Thyroid gland (tissue), 4 donors: ENCODE results near the gene TSPAN9.

ENCODE experiments used
- POLR2A ChIP-seq, 2 donors: fragments of 450-650 bp; IDR thresholded peaks; one replicate each; pipeline ENCODE4 v1.6.1; 2017; ENCODE audit warnings: antibody characterized with exemption in 2 of 2, mild to moderate bottlenecking in 2 of 2, moderate library complexity in 1 of 2
- TF ChIP-seq, protein P1 (sequence below), 6 experiments: fragments of 200-600 bp in 3 of 6; fragments of 450-650 bp in 3 of 6; sonication (generic) in 3 of 6; IDR thresholded peaks; one replicate each; pipeline ENCODE4 v1.5.1; 2016 to 2019; ENCODE audit warnings: antibody characterized with exemption in 6 of 6, mild to moderate bottlenecking in 2 of 6, inconsistent platforms in 1 of 6, moderate library complexity in 1 of 6

GRCh38 chr12:3202734-3203446 lies 125.7 kb downstream of the TSPAN9 start:
- TF ChIP-seq, protein P1, sequence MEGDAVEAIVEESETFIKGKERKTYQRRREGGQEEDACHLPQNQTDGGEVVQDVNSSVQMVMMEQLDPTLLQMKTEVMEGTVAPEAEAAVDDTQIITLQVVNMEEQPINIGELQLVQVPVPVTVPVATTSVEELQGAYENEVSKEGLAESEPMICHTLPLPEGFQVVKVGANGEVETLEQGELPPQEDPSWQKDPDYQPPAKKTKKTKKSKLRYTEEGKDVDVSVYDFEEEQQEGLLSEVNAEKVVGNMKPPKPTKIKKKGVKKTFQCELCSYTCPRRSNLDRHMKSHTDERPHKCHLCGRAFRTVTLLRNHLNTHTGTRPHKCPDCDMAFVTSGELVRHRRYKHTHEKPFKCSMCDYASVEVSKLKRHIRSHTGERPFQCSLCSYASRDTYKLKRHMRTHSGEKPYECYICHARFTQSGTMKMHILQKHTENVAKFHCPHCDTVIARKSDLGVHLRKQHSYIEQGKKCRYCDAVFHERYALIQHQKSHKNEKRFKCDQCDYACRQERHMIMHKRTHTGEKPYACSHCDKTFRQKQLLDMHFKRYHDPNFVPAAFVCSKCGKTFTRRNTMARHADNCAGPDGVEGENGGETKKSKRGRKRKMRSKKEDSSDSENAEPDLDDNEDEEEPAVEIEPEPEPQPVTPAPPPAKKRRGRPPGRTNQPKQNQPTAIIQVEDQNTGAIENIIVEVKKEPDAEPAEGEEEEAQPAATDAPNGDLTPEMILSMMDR (IDR thresholded peaks at IDR 0.05), result peak; percentile 72 to 97 (median 86)
- no peak for TF ChIP-seq POLR2A (IDR thresholded peaks at IDR 0.05)
